H9 (cell line): ENCODE results near the gene LCNL1. TPM values are rescaled to one million over a fixed set of nuclear protein-coding genes. Genes with fewer than 3 reads are reported as not detected.

Experiments
- DNase-seq: peaks from one replicate; pipeline ENCODE4 v3.0.0-alpha.2; 2017
- H2AFZ ChIP-seq: one replicate; pipeline ENCODE4 v1.6.1; 2013; ENCODE audit warnings: mild to moderate bottlenecking, low read length, control low read depth, moderate library complexity
- H2AK5ac ChIP-seq: 2 replicates; pipeline ENCODE4 v1.6.1; 2013; ENCODE audit warnings: low read length, control low read depth, mixed read lengths; ENCODE audit not compliant: insufficient read length
- H2BK120ac ChIP-seq: one replicate; pipeline ENCODE4 v1.6.1; 2013; ENCODE audit warnings: low read depth, mild to moderate bottlenecking, low read length, control low read depth, inconsistent platforms; ENCODE audit not compliant: poor library complexity, severe bottlenecking
- H2BK12ac ChIP-seq: 2 replicates; pipeline ENCODE4 v1.6.1; 2013; ENCODE audit warnings: low read length, control low read depth, mixed read lengths, low read depth; ENCODE audit not compliant: insufficient read length
- H2BK15ac ChIP-seq: 2 replicates; pipeline ENCODE4 v1.6.1; 2013; ENCODE audit warnings: low read depth, low read length, control low read depth
- H2BK20ac ChIP-seq: one replicate; pipeline ENCODE4 v1.6.1; 2013; ENCODE audit warnings: low read depth, mild to moderate bottlenecking, low read length, control low read depth, inconsistent platforms; ENCODE audit not compliant: poor library complexity, severe bottlenecking
- H2BK5ac ChIP-seq: 2 replicates; pipeline ENCODE4 v1.6.1; 2013; ENCODE audit warnings: low read length, control low read depth, mixed read lengths; ENCODE audit not compliant: insufficient read length
- H3K14ac ChIP-seq: 2 replicates; pipeline ENCODE4 v1.6.1; 2013; ENCODE audit warnings: low read length, control low read depth; ENCODE audit not compliant: insufficient read depth
- H3K18ac ChIP-seq: 2 replicates; pipeline ENCODE4 v1.6.1; 2013; ENCODE audit warnings: low read depth, mild to moderate bottlenecking, mixed read lengths, low read length, control low read depth; ENCODE audit not compliant: insufficient read length
- H3K23ac ChIP-seq: 2 replicates; pipeline ENCODE4 v1.6.1; 2013; ENCODE audit warnings: low read length, control low read depth, mixed read lengths, low read depth; ENCODE audit not compliant: insufficient read length
- H3K23me2 ChIP-seq: 2 replicates; pipeline ENCODE4 v1.6.1; 2013; ENCODE audit warnings: low read depth, mild to moderate bottlenecking, mixed read lengths, low read length, control low read depth; ENCODE audit not compliant: insufficient read length, poor library complexity, severe bottlenecking
- H3K27ac ChIP-seq: 2 replicates; pipeline ENCODE4 v1.5.1; 2013; ENCODE audit warnings: low read length, control low read depth, mixed read lengths, low read depth; ENCODE audit not compliant: insufficient read length
- H3K27me3 ChIP-seq: 2 replicates; pipeline ENCODE4 v1.6.1; 2013; ENCODE audit warnings: low read length, control low read depth, inconsistent platforms; ENCODE audit not compliant: insufficient read depth
- H3K4ac ChIP-seq: 2 replicates; pipeline ENCODE4 v1.6.1; 2013; ENCODE audit warnings: low read depth, mild to moderate bottlenecking, control low read depth, inconsistent platforms, low read length, moderate library complexity
- H3K4me1 ChIP-seq: 2 replicates; pipeline ENCODE4 v1.6.1; 2013; ENCODE audit warnings: low read length, control low read depth, inconsistent platforms; ENCODE audit not compliant: insufficient read depth
- H3K4me2 ChIP-seq: 2 replicates; pipeline ENCODE4 v1.6.1; 2013; ENCODE audit warnings: low read length, control low read depth, mixed read lengths; ENCODE audit not compliant: insufficient read length, insufficient read depth
- H3K56ac ChIP-seq: 2 replicates; pipeline ENCODE4 v1.6.1; 2013; ENCODE audit warnings: low read depth, mild to moderate bottlenecking, mixed read lengths, low read length, control low read depth; ENCODE audit not compliant: insufficient read length
- H3K79me1 ChIP-seq: 2 replicates; pipeline ENCODE4 v1.6.1; 2013; ENCODE audit warnings: low read depth, mild to moderate bottlenecking, moderate library complexity, low read length, control low read depth, inconsistent platforms; ENCODE audit not compliant: insufficient read depth, poor library complexity, severe bottlenecking
- H3K79me2 ChIP-seq: 2 replicates; pipeline ENCODE4 v1.6.1; 2013; ENCODE audit warnings: low read length, control low read depth, inconsistent platforms; ENCODE audit not compliant: insufficient read depth
- H3K9ac ChIP-seq: 2 replicates; pipeline ENCODE4 v1.6.1; 2013; ENCODE audit warnings: low read length, control low read depth, mixed read lengths; ENCODE audit not compliant: insufficient read length; ENCODE audit errors: extremely low read depth
- H3K9me3 ChIP-seq: one replicate; pipeline ENCODE4 v1.6.1; 2013; ENCODE audit warnings: low read depth, low read length, inconsistent platforms; ENCODE audit not compliant: control insufficient read depth
- H3T11ph ChIP-seq: one replicate; pipeline ENCODE4 v1.6.1; 2013; ENCODE audit warnings: mild to moderate bottlenecking, low read length, control low read depth, inconsistent platforms
- H4K20me1 ChIP-seq: one replicate; pipeline ENCODE4 v1.6.1; 2013; ENCODE audit not compliant: control insufficient read depth, insufficient read length, insufficient read depth
- H4K5ac ChIP-seq: 2 replicates; pipeline ENCODE4 v1.6.1; 2013; ENCODE audit warnings: low read depth, mild to moderate bottlenecking, mixed read lengths, low read length, control low read depth; ENCODE audit not compliant: insufficient read length
- H4K8ac ChIP-seq: replicated peaks from 2 replicates; pipeline ENCODE4 v1.6.1; 2013; ENCODE audit warnings: low read length, control low read depth, mixed read lengths, low read depth; ENCODE audit not compliant: insufficient read length
- H4K91ac ChIP-seq: 2 replicates; pipeline ENCODE4 v1.6.1; 2013; ENCODE audit warnings: low read depth, mild to moderate bottlenecking, moderate library complexity, mixed read lengths, low read length, control low read depth; ENCODE audit not compliant: insufficient read length
- H3K27ac Mint-ChIP-seq, 3 experiments: 2 replicates in 2 of 3; 3 replicates in 1 of 3; pipeline ENCODE4 v1.8.0; 2020 to 2021; ENCODE audit warnings: mixed read lengths in 3 of 3, mild to moderate bottlenecking in 1 of 3, moderate library complexity in 1 of 3
- H3K27me3 Mint-ChIP-seq: 2 replicates; pipeline ENCODE4 v1.8.0; 2021; ENCODE audit warnings: low read depth, mild to moderate bottlenecking, moderate library complexity, mixed read lengths
- H3K36me3 Mint-ChIP-seq, 3 experiments: 2 replicates in 2 of 3; 3 replicates in 1 of 3; pipeline ENCODE4 v1.8.0; 2020 to 2021; ENCODE audit warnings: low read depth in 3 of 3, mixed read lengths in 3 of 3; ENCODE audit not compliant: insufficient read depth in 1 of 3
- H3K4me1 Mint-ChIP-seq, 2 experiments: 2 replicates each; pipeline ENCODE4 v1.8.0; 2020; ENCODE audit warnings: mixed read lengths in 2 of 2
- H3K4me3 Mint-ChIP-seq, 2 experiments: 2 replicates in 1 of 2; 3 replicates in 1 of 2; pipeline ENCODE4 v1.8.0; 2020 to 2021; ENCODE audit warnings: mild to moderate bottlenecking in 2 of 2, mixed read lengths in 2 of 2, moderate library complexity in 1 of 2
- H3K9me3 Mint-ChIP-seq, 2 experiments: 2 replicates in 1 of 2; 3 replicates in 1 of 2; pipeline ENCODE4 v1.8.0; 2020; ENCODE audit warnings: mild to moderate bottlenecking in 2 of 2, mixed read lengths in 2 of 2, moderate library complexity in 1 of 2
- WGBS: extraction: QIAGEN DNeasy Blood & Tissue Kit; methylation state at CpG from one replicate; pipeline ENCODE4 v1.1.7; 2013; ENCODE audit warnings: missing lambda C conversion rate, low lambda C conversion rate, mixed read lengths; ENCODE audit not compliant: insufficient read length; ENCODE audit errors: extremely low coverage; 5-methylcytosine and 5-hydroxymethylcytosine counted together
- total RNA-seq: library from RNA; stranded (reverse); gene quantifications from 2 replicates; pipeline ENCODE4 v1.2.1, GENCODE V29; 2021
- TF ChIP-seq, protein P1 (sequence below): fragments of 200-600 bp; sonication (generic); conservative IDR thresholded peaks from 3 replicates; pipeline ENCODE4 v1.8.0; 2021; ENCODE audit warnings: antibody characterized with exemption, mild to moderate bottlenecking

The LCNL1 gene
- total RNA-seq, 1 experiment from 2014 or later = 0.20 TPM

DNA sequence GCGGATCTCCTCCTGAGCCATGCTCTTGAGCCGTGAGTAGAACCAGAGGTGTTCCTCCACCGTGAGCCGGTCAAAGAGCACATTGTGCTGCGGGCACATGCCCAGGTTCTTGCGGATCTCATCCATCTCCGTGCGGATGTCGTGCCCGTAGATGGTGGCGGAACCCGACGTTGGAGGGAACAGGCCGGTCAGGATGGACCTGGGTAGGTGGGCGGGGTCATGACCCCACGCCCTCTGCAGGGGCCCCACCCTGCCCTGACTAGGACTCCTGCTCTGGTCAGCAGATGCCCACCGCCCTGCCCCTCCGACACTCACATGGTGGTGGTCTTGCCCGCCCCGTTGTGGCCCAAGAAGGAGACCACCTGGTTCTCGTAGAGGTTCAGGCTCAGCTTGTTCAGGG lies 33.2 kb downstream of the LCNL1 start:
- no peak overlapping the region for H3K27ac ChIP-seq
- H2BK20ac ChIP-seq = no peak overlapping the region
- H3K36me3 Mint-ChIP-seq = peaks cover 4 to 13% (median 8%) of the 10 kb centered on the region in 3 experiments; a peak in 5 of 7 replicates
- H3K27ac Mint-ChIP-seq = no peak overlapping the region
- no peak overlapping the region for H3K9ac ChIP-seq
- no peaks in the 10 kb centered on the region for H3K79me2 ChIP-seq
- H3K18ac ChIP-seq = no peak overlapping the region
- no peak overlapping the region for H4K5ac ChIP-seq
- no peak overlapping the region for H2BK120ac ChIP-seq
- H3T11ph ChIP-seq = no peak overlapping the region
- H3K4me1 ChIP-seq = no peaks in the 10 kb centered on the region
- H3K9me3 Mint-ChIP-seq = no peaks in the 10 kb centered on the region
- no peaks in the 10 kb centered on the region; the same call in 1 of the 2 replicates for H3K27me3 Mint-ChIP-seq
- no peak overlapping the region for H3K23ac ChIP-seq
- H2AFZ ChIP-seq = no peak overlapping the region
- no peaks in the 10 kb centered on the region; a peak in 1 of 4 replicates for H3K4me1 Mint-ChIP-seq
- no peaks in the 10 kb centered on the region for H3K23me2 ChIP-seq
- no peak overlapping the region for H3K4ac ChIP-seq
- DNase-seq = no peak
- H3K14ac ChIP-seq = no peak overlapping the region; the same call in 1 of the 2 replicates
- TF ChIP-seq, protein P1, sequence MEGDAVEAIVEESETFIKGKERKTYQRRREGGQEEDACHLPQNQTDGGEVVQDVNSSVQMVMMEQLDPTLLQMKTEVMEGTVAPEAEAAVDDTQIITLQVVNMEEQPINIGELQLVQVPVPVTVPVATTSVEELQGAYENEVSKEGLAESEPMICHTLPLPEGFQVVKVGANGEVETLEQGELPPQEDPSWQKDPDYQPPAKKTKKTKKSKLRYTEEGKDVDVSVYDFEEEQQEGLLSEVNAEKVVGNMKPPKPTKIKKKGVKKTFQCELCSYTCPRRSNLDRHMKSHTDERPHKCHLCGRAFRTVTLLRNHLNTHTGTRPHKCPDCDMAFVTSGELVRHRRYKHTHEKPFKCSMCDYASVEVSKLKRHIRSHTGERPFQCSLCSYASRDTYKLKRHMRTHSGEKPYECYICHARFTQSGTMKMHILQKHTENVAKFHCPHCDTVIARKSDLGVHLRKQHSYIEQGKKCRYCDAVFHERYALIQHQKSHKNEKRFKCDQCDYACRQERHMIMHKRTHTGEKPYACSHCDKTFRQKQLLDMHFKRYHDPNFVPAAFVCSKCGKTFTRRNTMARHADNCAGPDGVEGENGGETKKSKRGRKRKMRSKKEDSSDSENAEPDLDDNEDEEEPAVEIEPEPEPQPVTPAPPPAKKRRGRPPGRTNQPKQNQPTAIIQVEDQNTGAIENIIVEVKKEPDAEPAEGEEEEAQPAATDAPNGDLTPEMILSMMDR = no peak
- no peak overlapping the region for H2BK12ac ChIP-seq
- H4K8ac ChIP-seq = no peak overlapping the region
- peaks cover 2% of the 10 kb centered on the region for H4K20me1 ChIP-seq
- H2AK5ac ChIP-seq = no peak overlapping the region
- no peaks in the 10 kb centered on the region for H3K27me3 ChIP-seq
- H3K4me2 ChIP-seq = no peak overlapping the region
- no CpG with 5 or more reads among the region's 21 CpGs for WGBS
- no peaks in the 10 kb centered on the region for H3K79me1 ChIP-seq
- no peak overlapping the region for H2BK5ac ChIP-seq
- H4K91ac ChIP-seq = no peak overlapping the region
- H3K4me3 Mint-ChIP-seq = peak overlapping the region in 1 of 2 experiments; percentile 25; a peak in 1 of 5 replicates
- H3K56ac ChIP-seq = no peak overlapping the region
- no peaks in the 10 kb centered on the region for H3K9me3 ChIP-seq
- H2BK15ac ChIP-seq = no peak overlapping the region
